ENCODE measurements around the gene LZTR1.
"Not testable (repeated sequence)": the region's sequence is repeated elsewhere in the genome, so short reads cannot be mapped to it uniquely, and the experiment has no call there.

The LZTR1 gene

GRCh38 chr22:21047730-21048129, 65.6 kb downstream of the LZTR1 start:
- H3K4me3 ChIP-seq (ENCODE audit: control insufficient read depth, low read depth, low read length): no peak overlapping the region
- no peak for TF ChIP-seq CTCF (IDR thresholded peaks at IDR 0.05; ENCODE audit: control insufficient read depth, insufficient read depth, low read depth, low read length, missing control alignments)
- DNase-seq (ENCODE audit: low read depth): no peak

GRCh38 chr22:21048448-21048847, 66.4 kb downstream of the LZTR1 start:
- not testable (repeated sequence) for H3K4me3 ChIP-seq (ENCODE audit: control insufficient read depth, low read depth, low read length); DNase-seq (ENCODE audit: low read depth)
